Endometrial microvascular endothelial cells (primary cell): Measurements from ENCODE around the gene LRRC8C. TPM values are rescaled to one million over a fixed set of nuclear protein-coding genes. Genes with fewer than 3 reads are reported as not detected.
"Not testable (repeated sequence)": the region's sequence is repeated elsewhere in the genome, so short reads cannot be mapped to it uniquely, and the experiment has no call there.

Experiments used
- in situ Hi-C: cut with HindIII; loops from 2 replicates; pipeline ENCODE4 v1.10.0; 2017; ENCODE audit warnings: low sequenced_read_pairs, low pct_unique_long_range_greater_than_20kb; ENCODE audit errors: inconsistent ontology term
- total RNA-seq: library from RNA; depleted of rRNA; stranded (reverse); fragments of >200 nt; gene quantifications from one replicate; pipeline ENCODE4 v1.2.3, GENCODE V29; 2015; ENCODE audit errors: inconsistent ontology term

Gene LRRC8C
- total RNA-seq, 1 donor from 2014 or later: 32.2 TPM

DNA sequence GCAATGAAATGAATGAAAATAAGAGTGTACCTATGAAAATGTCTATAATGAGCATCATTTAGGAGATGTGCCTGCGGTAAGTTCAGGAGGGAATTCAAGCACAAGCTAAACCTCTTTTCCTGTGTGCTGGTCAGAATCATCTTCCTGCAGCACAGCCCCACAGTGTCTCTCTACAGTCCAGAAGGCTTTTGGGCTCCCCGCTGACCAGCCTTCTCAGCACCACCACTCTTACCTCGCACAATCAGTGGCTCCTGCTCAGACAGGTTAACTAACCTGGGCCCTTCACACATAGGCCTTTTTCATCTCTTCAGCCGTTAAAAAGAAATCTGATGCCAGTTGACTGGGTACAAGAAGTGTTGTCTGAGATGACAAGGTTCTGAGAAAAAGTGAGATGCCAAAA is 57.7 kb downstream of the LRRC8C start:
- in situ Hi-C loops: no loop called here

DNA sequence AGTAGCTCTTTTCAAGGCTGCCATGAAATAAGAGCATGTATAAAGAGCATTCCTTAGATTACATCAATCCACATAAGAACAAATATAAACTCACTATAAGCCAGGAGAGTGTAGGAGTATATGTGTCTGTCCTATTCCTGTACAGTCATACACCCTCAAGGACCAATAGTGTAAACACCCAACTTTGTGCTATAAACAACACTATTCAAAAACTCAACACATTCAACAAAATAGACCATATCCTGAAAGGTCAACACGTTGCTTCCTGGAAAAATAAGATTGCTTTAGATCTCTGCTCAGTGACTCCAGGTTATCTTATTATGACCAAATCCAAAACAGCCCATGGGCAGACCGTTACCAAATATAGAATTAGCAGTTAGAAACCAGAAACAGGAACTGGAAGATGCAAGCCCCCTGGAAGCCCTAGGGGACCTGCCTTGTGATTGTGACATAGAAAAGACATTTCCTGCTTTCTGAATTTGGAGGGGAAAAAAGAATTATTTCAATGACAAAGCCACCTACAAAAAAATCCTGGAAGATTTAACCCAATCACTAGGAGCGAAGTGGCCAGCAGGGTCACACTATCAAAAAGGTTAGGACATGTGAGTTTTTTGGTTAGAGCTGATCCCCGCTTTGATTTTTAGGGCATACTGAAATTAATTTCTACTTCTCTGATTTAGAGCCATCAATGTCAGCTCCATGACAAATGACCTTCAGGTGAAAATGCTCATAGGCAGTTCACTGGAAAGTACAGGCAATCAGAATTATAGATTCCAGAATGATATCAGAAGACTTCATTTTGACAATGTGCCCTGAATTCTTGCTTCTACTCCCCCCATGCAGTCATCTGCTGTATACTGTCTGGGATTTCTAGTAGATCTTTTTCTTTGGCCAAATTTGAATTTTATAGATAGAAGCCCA is 59.9 kb downstream of the LRRC8C start:
- in situ Hi-C loops: no loop called here

DNA sequence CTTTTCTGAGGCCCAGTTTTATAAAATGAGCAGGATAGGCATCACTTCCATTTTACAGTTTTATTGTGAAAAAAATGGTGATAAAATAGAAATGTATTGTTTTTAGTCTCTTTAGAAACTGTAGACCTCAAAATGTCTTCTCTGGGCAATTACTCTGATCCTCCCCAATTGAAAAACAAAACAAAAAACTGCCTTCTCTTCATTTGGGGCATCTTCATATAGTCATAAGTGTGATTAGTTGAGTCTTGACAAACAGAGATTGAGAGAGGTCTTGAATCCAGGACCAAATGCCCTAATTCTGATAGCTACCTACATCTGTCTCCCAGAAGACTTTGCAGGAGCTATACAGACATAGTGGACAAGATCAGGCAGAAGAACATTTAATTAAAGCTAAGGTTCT is 62.9 kb downstream of the LRRC8C start:
- in situ Hi-C loops: no loop called here

DNA sequence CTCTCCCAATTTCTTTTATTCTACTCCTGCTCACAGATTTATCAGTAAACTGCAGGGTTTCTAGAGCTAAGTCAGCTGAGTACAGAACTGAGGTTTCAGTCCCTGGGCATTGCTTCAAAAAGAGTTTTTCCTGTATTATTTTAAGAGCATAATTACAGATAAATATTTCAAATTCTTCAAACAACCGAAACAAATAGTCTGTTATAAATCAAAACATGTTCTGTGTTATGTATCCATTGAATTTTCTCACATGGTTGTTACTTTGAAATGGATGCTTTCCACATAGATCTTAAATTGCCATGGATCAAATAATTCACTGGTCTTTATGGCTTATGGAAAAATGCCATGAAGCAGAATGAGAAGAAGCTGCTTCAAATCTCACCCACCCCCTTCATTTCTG is 64.5 kb downstream of the LRRC8C start:
- in situ Hi-C loops: no loop called here

DNA sequence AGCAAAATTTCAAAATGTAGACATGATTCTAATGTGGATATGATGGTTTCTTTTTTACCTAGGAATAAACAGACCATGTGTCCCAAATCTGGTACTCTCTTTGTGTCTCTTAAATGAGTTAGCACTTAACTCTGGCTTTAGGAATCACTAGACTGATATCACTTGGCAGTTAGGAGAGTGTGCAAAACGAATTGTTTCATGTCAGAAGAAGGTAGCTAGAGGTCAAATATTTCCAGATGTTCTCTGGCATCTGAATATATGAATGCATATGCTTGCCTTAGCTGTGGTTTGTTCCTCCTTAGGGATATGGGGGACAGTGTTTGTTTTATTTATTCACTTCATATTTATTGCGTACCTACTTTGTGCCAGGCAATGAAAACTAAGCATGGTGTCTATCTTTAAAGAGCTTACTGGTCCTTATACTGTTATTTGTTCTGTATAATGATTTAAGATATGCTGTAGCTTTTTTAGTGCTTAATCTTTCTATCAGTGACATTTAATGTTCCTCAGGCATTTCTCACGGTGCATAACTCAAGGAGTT is 65.2 kb downstream of the LRRC8C start:
- in situ Hi-C loops: no loop called here

DNA sequence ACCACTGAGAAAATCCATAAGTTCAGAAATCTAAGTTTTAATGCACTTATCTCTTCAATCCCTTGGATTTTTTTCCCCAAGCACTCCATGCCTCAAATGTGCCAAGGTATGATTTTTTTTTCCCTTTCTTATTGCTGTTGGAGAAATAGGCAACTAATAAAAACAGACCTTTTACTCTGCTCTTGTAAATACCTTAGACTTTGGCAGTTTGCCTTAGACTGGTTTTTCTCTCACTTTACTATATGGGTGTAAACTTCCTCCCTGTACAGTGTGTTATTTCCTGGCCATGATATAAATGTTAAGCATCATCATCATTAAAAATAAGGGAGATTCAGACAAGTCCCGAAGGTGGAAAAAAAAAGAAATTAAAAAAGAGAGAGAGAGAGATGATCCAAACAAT is 65.7 kb downstream of the LRRC8C start:
- in situ Hi-C loops: no loop called here

DNA sequence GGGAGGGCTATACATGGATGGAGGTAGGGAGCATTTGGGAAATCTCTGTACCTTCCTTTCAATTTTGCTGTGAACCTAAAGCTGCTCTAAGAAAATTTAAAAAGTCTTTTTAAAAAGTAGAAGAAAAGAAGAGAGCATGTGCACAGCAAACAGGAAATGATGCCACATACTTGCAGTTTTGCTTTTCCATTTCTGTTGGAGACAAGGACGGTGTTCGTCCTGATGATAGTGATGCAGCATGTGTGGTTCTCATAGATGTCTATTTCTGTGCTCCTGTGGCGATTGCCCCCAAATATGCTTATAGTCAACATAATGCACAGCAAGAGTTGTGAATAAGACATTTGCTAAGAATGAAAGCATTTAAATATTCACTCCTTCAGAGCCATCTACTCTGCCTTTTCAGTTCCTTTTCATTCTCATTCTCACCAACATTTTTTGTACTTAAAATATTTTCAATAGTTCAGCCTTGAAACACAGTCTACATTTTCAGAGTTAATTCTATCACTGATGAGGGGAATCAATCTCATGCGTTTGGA is 66.6 kb downstream of the LRRC8C start:
- in situ Hi-C loops: no loop called here

DNA sequence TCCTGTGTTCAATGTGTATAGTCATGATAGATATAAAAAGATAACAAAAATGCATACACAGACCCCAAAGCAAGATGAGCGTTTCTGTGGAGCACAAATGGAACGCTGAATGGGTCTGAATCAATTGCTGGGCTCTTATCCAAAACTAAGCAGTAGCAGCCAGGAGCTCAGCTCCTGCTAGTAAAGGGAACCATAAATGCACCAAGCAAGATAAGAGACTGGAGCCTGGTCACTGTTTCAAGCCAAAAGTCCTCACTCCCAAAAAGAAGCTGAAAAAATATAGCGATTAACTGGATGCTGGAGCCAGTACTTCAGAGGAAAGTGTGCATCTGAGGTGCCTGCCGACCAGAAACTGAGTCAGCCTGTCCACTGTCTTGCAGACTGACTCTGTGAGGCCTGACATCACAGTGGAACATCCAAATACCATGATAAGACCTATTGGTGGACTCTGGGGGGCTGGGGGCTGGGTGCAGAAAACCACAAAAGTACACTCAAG is 68.9 kb downstream of the LRRC8C start:
- in situ Hi-C loops: no loop called here

DNA sequence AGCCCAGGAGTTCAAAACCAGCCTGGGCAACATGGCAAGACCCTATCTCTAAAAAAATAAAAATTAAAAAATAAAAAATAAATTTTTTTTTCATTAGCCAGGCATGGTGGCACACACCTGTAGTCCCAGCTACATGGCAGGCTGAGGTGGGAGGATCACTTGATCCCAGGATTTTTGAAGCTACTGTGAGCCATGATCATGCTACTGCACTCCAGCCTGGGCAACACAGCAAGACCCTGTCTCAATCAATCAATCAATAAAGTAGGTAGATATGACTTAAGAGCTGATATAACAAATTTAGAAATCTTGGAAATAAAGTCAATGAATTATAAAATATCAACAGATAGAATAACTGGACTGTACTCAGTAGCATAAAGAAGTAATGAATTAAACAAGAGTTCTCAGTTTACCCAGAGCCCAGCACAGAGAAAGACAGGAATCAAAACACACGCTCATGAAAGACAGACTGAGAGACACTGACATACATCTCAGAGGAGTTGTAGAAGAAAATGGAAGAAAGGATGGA is 69.7 kb downstream of the LRRC8C start:
- in situ Hi-C loops: no loop called here

DNA sequence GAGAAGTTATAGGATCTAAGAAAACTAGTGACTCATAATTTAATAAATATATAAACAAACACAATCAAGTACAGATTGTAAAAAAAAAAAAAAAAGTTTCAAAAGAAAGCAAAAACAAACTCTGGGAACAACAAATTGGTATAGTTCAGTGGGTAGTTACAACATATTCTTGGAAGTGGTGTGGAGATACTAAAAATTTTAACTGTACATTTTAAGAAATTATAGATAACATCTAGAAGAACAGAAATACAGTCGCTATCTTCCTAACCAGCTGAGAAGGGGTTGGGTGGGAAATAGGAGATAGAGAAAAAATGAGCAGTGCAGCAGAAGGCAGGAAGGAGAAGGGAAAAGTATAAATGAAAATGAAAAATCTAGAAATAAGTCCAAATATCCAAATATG is 70.5 kb downstream of the LRRC8C start:
- in situ Hi-C loops: no loop called here

DNA sequence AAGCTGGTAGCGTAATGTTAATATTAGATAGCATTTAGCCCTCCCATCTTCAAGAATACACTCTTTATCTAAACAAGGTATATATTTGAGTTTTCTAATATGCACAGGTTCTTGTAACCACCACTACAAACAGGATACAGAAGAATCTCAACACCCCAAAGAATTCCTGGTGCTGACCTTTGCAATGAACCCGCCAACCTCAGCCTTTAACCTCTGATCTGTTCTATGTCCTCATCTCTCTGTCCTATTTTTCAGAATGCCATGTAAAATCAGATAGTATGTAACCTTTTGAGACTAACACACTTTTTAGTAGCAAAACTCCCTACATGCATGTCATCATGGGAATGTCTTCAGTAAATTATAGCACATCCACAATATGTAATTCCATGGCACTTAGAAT is 71.1 kb downstream of the LRRC8C start:
- in situ Hi-C loops: no loop called here

DNA sequence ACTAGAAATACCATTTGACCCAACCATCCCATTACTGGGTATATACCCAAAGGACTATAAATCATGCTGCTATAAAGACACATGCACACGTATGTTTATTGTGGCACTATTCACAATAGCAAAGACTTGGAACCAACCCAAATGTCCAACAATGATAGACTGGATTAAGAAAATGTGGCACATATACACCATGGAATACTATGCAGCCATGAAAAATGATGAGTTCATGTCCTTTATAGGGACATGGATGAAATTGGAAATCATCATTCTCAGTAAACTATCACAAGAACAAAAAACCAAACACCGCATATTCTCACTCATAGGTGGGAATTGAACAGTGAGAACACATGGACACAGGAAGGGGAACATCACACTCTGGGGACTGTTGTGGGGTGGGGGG is 72.0 kb downstream of the LRRC8C start:
- in situ Hi-C loops: not testable (repeated sequence)

DNA sequence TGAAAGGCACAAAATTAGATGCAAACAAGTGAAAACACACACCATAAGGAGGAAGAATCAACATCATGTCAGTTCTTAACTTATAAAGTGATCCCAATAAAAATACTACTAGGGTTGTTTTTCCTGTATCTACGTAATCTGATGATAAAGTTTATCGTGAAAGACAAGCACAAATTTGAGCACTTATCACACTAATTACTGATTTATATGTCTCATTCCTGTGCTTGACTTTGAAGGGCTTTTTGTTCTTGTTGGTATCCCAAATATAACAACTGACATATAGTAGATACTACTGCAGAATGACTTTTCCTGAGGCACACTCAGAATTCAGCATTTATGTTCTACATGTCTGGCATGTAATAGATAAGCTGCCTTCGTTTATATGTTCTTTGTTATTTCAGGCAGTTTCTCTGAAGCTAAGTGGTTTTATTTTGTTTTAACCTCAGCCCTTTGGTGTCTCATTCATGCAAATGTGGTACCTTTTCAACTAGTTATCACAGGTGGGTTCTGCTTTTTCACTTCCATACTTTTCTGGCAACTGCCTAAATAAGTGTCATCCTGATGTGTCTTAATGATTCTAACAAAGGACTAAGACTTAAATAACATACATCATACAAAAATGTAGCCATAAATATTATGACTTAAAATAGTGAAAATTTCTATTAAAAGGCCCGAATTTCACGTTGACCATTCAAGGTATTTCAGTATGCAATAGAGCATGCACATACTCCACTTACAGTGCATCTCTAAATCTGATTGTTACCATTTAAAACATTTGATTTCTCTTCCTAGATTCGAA is 73.2 kb downstream of the LRRC8C start:
- in situ Hi-C loops: no loop called here

DNA sequence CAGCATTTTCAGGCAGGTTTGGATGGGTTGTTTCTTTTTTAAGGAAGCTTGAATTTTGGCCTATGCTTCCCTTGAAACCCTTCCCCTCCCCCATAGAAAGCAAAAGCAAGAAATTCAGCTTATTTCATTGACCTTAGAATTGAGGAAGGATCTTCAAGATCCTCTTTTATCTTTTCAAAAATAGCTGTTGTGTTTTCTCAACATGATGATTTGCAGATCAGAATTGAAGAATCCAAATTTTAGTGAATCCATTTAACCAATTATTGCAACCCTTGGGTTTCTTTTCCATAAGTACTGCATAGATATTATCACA is 73.7 kb downstream of the LRRC8C start:
- in situ Hi-C loops: no loop called here

DNA sequence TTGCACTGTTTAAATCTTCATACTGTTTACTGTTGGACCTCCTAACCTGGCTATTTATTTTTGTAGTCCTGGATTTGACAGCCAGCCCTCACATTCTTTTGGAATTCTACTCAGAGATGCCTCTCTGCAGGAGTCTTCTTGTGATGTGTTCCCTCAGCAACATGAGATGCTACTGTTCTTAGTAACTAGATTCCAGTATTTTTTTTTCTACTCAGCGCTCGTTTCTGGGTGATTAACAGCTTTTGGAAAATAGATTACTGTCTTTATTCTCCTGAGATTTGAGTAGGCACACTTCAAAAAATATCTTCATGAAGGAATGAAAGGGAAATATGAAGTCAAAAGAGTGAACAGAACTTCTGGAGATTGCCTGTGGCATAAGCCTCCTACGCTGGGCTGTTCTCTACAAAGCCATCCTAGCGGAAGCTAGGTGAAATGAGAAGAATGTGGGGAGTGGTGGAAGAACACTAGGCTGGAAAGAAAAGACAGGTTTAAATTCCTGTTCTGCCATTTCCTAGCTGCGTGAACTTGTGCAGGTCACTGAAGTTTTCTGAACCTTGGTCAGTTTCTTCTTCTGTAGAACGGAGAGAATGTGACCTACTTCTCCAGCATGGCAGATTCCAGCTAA is 75.9 kb downstream of the LRRC8C start:
- in situ Hi-C loops: no loop called here

DNA sequence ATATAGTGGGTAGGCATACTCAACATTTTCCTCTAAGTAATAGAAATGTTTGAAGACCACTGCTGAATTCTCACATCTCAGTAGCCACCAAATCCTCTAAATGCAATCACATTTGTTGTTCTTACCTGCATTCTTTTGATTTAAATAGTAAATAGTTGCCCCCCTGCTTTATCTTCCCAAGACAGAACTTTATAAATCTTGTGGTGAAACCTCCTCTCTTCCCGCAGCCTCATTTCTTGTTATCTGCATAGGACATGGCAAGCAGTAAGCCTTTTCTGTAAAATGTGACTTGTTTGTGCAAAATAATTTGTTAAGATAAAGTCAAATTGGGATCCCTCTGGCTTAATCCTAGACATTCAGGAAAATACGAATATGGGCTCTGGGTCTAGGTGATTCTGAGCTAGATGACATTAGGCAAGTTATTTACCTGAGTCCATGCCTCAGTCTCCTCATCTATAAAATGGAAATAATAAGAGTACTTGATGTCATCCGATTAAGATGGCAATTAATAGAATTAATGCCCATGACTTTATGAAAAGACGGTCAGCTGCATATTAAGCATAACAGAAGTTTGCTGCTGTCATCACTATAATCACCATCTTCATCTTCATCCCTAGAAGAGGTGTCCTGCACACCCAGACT is 77.7 kb downstream of the LRRC8C start:
- in situ Hi-C loops: no loop called here

DNA sequence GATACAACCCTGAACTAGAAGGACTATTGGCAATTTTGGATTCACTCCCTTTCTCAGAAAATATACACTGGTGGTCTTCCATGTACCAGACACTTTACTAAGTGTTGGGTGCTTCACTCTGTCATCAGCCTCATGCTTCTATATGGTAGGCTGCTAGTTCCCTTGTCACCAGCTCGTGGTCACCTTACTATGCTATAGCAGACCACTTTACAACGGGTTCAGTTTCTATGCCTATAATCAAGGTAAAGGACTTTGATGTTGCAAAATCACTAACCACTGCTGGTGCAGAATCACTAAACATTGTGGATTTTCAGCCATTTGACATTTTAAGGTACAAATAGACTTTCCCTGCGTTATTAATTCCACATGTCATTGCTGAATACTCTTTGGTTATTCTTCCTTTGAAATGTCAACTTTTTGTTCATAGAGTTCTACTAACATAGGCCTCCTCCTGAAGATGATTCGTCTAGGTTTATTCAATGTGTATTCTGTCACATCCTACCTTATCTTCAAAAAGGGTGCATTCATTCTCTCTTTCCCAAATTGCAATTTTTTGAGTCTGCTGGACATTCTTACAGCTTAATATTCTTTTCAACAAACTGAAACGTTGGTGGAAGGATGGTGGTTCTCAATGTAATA is 78.3 kb downstream of the LRRC8C start:
- in situ Hi-C loops: no loop called here

DNA sequence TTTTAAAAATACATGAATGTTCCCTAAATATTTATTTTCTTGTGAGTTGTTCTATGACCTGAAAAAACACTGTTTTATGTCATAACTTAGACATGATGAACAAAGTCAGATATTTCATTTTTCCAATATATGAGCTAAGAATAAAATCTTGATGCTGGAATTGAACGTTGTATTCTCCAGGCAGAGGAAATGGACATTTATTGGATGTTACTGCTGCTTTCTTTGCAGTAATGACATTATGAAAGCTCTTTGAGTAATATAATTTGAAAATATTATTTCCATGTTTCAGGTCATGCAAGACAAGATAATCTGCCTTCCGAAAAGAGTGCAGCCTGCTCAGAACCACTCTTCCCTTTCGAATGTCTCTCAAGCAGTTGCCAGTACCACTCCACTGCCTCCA is 79.5 kb downstream of the LRRC8C start:
- in situ Hi-C loops: no loop called here
